ENCODE measurements around the gene BMPER. TPM values are rescaled to one million over a fixed set of nuclear protein-coding genes. Genes with fewer than 3 reads are reported as not detected.

BMPER gene
- 2.5 and 10.2 TPM in 2 replicates for total RNA-seq (ENCODE audit: low replicate concordance)
- long read RNA-seq, partial matches to known transcripts, result 1 of 10 reads
- long read RNA-seq, other reads (novel, unspliced or antisense), result 5 of 10 reads

DNA sequence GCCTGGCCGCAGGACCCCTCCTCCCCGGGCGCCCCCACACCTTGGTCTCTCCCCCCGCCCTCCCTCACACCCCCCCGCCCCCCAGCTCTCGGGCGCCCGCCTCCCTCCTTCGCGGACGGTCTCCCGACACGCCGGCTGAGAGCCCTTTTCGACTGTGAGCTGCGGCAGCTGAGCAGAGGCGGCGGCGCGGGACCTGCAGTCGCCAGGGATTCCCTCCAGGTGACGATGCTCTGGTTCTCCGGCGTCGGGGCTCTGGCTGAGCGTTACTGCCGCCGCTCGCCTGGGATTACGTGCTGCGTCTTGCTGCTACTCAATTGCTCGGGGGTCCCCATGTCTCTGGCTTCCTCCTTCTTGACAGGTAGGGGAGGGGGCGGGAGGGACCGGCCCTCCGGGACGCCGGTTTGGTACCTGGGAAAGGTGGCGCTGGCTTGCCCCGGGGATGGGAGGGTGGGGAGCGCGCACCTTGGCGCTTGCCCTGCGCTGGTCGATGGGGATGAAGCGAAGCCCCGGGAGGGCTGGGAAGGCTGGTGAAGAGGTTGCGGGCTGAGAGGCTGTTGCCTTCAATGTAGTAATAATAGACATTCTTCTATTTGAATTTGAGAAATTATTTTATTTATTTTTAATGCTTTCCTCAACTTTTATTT, at the start of gene BMPER:
BMPER (plus strand) TSS at position 151 of the 644 bp plus-strand sequence; CDS start at position 226, 75 bp downstream.
- TF ChIP-seq, protein P1, sequence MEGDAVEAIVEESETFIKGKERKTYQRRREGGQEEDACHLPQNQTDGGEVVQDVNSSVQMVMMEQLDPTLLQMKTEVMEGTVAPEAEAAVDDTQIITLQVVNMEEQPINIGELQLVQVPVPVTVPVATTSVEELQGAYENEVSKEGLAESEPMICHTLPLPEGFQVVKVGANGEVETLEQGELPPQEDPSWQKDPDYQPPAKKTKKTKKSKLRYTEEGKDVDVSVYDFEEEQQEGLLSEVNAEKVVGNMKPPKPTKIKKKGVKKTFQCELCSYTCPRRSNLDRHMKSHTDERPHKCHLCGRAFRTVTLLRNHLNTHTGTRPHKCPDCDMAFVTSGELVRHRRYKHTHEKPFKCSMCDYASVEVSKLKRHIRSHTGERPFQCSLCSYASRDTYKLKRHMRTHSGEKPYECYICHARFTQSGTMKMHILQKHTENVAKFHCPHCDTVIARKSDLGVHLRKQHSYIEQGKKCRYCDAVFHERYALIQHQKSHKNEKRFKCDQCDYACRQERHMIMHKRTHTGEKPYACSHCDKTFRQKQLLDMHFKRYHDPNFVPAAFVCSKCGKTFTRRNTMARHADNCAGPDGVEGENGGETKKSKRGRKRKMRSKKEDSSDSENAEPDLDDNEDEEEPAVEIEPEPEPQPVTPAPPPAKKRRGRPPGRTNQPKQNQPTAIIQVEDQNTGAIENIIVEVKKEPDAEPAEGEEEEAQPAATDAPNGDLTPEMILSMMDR (conservative IDR thresholded peaks at IDR 0.05), result no peak
- Mint-ChIP-seq H3K4me3 (peak within 1 kb of the TSS; percentile 90), H3K27ac (no peak within 1 kb of the TSS), H3K27me3 (peaks cover 77% of the 10 kb centered on the region), H3K4me1 (ENCODE audit: unreplicated experiment) (peaks cover 9% of the 10 kb centered on the region), H3K9me3 (no peaks in the 10 kb centered on the region), H3K36me3 (peaks cover 4% of the 10 kb centered on the region)
- DNase-seq (ENCODE audit: extremely low spot score, unreplicated experiment), result peak; percentile 74

- Mint-ChIP-seq H3K27me3 (peaks cover 11% of the 10 kb centered on the region), H3K36me3 (peaks cover 3% of the 10 kb centered on the region), H3K4me3 (no peak overlapping the region), H3K4me1 (ENCODE audit: unreplicated experiment) (no peaks in the 10 kb centered on the region), H3K27ac (no peak overlapping the region), H3K9me3 (peaks cover 10% of the 10 kb centered on the region)
- TF ChIP-seq, protein P1 (conservative IDR thresholded peaks at IDR 0.05), result no peak
- no peak for DNase-seq (ENCODE audit: extremely low spot score, unreplicated experiment)
These were observed 43.4 kb upstream of the BMPER start for GRCh38 chr7:33861947-33862346.

DNA sequence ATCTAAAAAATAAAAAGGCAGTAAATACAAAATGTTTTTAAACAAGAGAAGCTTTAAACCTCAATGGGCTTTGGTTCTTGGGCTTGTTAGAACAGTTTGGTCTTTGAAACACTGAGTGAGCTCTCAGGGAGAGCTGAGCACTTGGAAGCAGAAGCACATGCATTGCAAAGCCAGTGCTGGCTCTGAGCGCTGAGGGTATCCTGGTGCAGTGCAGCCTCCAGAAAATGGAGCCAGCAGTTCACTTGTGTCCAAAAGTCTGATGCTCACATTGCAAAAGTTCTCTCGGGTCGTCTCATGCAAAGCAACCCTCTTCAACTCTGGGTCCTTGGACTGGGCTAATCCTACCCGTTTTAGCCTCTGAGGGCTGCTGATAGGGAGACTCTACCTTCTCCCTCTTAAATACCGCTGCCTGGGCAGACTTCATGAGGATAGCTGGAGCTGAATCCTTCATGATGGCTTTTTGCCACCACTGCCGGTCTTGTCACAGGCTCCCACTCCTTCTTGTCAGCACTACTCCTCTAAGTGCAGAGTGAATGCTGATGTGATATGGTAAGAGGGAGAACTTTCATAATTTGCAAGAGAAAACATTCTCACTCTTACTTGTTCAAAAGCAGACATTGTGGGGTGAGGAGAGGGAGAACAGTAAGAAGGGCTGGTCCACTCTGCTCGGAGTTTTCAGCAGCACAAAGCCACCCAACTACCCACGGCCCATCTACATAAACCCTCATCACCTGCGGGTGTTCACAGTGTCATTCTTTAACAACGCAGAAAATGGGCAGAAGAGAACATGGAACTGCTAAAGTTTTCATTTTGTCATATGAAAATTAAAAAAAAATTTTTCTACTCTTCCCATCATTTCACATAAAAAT, 42.2 kb upstream of the BMPER start:
- peaks cover 9% of the 10 kb centered on the region for H3K27me3 Mint-ChIP-seq
- TF ChIP-seq, protein P1 (conservative IDR thresholded peaks at IDR 0.05), result no peak
- H3K4me1 Mint-ChIP-seq (ENCODE audit: unreplicated experiment), result no peaks in the 10 kb centered on the region
- peaks cover 10% of the 10 kb centered on the region for H3K9me3 Mint-ChIP-seq
- H3K36me3 Mint-ChIP-seq, result peaks cover 3% of the 10 kb centered on the region
- no peak overlapping the region for H3K4me3 Mint-ChIP-seq
- H3K27ac Mint-ChIP-seq, result no peak overlapping the region
- no peak for DNase-seq (ENCODE audit: extremely low spot score, unreplicated experiment)

- H3K4me3 Mint-ChIP-seq, result no peak overlapping the region
- peaks cover 7% of the 10 kb centered on the region for H3K4me1 Mint-ChIP-seq (ENCODE audit: unreplicated experiment)
- H3K36me3 Mint-ChIP-seq, result no peaks in the 10 kb centered on the region
- H3K9me3 Mint-ChIP-seq, result peaks cover 7% of the 10 kb centered on the region
- DNase-seq (ENCODE audit: extremely low spot score, unreplicated experiment), result no peak
- H3K27me3 Mint-ChIP-seq, result peaks cover 3% of the 10 kb centered on the region
- TF ChIP-seq, protein P1 (conservative IDR thresholded peaks at IDR 0.05), result no peak
- no peak overlapping the region for H3K27ac Mint-ChIP-seq
These were observed 37.2 kb upstream of the BMPER start for GRCh38 chr7:33868166-33868565.

DNA sequence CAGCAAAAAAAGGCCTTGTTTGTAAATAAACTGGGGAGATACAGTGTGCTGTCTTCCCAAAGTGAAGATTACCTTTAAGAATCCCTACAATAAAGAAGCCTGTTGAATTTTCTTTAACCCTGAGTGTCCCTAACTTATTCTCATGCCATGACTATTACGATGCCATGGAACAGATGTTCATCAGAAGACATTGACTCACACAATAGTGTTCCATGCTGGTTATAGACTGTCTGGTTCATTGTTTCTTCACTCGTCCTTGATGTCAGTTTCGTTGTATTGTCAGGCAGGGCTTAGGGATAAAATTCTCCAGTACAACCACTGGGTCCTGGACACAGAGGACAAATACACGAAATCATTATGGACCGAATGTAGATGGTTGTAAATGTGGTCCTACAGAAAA, 36.2 kb upstream of the BMPER start:
- Mint-ChIP-seq H3K9me3 (peaks cover 7% of the 10 kb centered on the region), H3K36me3 (no peaks in the 10 kb centered on the region), H3K4me3 (no peak overlapping the region), H3K27me3 (peaks cover 3% of the 10 kb centered on the region), H3K4me1 (ENCODE audit: unreplicated experiment) (peaks cover 9% of the 10 kb centered on the region), H3K27ac (no peak overlapping the region)
- no peak for DNase-seq (ENCODE audit: extremely low spot score, unreplicated experiment)
- TF ChIP-seq, protein P1 (conservative IDR thresholded peaks at IDR 0.05), result no peak
